NCI-H2081 treated with DMSO at 0.1 percent for 48 hours (cell line): ENCODE results near the gene TNIK.

ENCODE experiments used
- DNase-seq: peaks from one replicate; lab custom pipeline; 2025; lab: John Stamatoyannopoulos, UW

Gene TNIK

GRCh38 chr3:171192176-171192854 lies 267.9 kb downstream of the TNIK start:
- DNase-seq, result no peak

- no peak for DNase-seq
Observed at GRCh38 chr3:171190668-171191067, 269.5 kb downstream of the TNIK start.

- no peak for DNase-seq
Observed at GRCh38 chr3:171189394-171190080, 270.7 kb downstream of the TNIK start.

- no peak for DNase-seq
Observed at GRCh38 chr3:171187706-171188290, 272.4 kb downstream of the TNIK start.

- DNase-seq, result no peak
Observed at GRCh38 chr3:171186817-171187500, 273.2 kb downstream of the TNIK start.

- no peak for DNase-seq
Observed at GRCh38 chr3:171186383-171186782, 273.8 kb downstream of the TNIK start.

- DNase-seq, result no peak
Observed at GRCh38 chr3:171185959-171186358, 274.2 kb downstream of the TNIK start.

GRCh38 chr3:171184372-171184771 lies 275.8 kb downstream of the TNIK start:
- DNase-seq, result no peak

- no peak for DNase-seq
Observed at GRCh38 chr3:171183042-171183441, 277.2 kb downstream of the TNIK start.

- DNase-seq, result no peak
Observed at GRCh38 chr3:171181907-171182690, 278.1 kb downstream of the TNIK start.

- DNase-seq, result no peak
Observed at GRCh38 chr3:171178714-171179113, 281.5 kb downstream of the TNIK start.

- DNase-seq, result no peak
Observed at GRCh38 chr3:171177553-171177952, 282.7 kb downstream of the TNIK start.

GRCh38 chr3:171177056-171177455 lies 283.1 kb downstream of the TNIK start:
- DNase-seq, result no peak

- DNase-seq, result no peak
Observed at GRCh38 chr3:171176244-171176933, 283.8 kb downstream of the TNIK start.

- no peak for DNase-seq
Observed at GRCh38 chr3:171175741-171176234, 284.4 kb downstream of the TNIK start.

GRCh38 chr3:171173736-171174135 lies 286.5 kb downstream of the TNIK start:
- DNase-seq, result no peak

- no peak for DNase-seq
Observed at GRCh38 chr3:171172070-171172469, 288.1 kb downstream of the TNIK start.

GRCh38 chr3:171169866-171170265 lies 290.3 kb downstream of the TNIK start:
- DNase-seq, result no peak

- DNase-seq, result no peak
Observed at GRCh38 chr3:171169443-171169842, 290.8 kb downstream of the TNIK start.

GRCh38 chr3:171168551-171168950 lies 291.7 kb downstream of the TNIK start:
- no peak for DNase-seq

- no peak for DNase-seq
Observed at GRCh38 chr3:171168086-171168485, 292.1 kb downstream of the TNIK start.
